Astrocyte of the spinal cord (primary cell): ENCODE data around the gene SKP1.

Experiments
- DNase-seq: peaks from one replicate; pipeline ENCODE4 v3.0.0; 2011; ENCODE audit warnings: low read depth, low spot score
- H3K4me3 ChIP-seq: 2 replicates; pipeline ENCODE4 v1.5.1; 2011; ENCODE audit warnings: low read depth, mild to moderate bottlenecking, low read length, moderate library complexity
- CTCF ChIP-seq: IDR thresholded peaks from 2 replicates; pipeline ENCODE4 v1.5.1; 2012; ENCODE audit warnings: low read depth, mild to moderate bottlenecking, low read length, inconsistent platforms
- in situ Hi-C: cut with HindIII; loops from 2 replicates; pipeline ENCODE4 v1.10.0; 2017; ENCODE audit warnings: low sequenced_read_pairs

The SKP1 gene

GRCh38 chr5:134099288-134099872, 77.4 kb downstream of the SKP1 start:
- no peak for DNase-seq
- no peak overlapping the region for H3K4me3 ChIP-seq
- TF ChIP-seq CTCF, result no peak
- in situ Hi-C loops, result no loop called here
